A549 (cell line): Measurements from ENCODE around the gene TMEM19. TPM values are rescaled to one million over a fixed set of nuclear protein-coding genes. Genes with fewer than 3 reads are reported as not detected.
A peak's percentile ranks its signal among the peaks of the same experiment; 100 is the strongest.

Source experiments
- ATAC-seq, 2 experiments: fragments of 200-7000 bp in 1 of 2; fragments of >200 bp in 1 of 2; cut with Nextera tagmentation in 1 of 2; cut with Tn5 transposase in 1 of 2; 3 replicates each; pipeline versions ENCODE4 v1.8.0 to v1.9.1; 2018 to 2020; ENCODE audit warnings: mild to moderate bottlenecking in 1 of 2, moderate library complexity in 1 of 2
- CTCF ChIA-PET: fragments of 300-600 bp; sonication (Branson Sonifier 250); formaldehyde crosslinking; extraction: SDS; loops from one replicate; lab custom pipeline; 2021; ENCODE audit warnings: antibody characterized with exemption, inconsistent platforms; lab: Yijun Ruan, JAX
- POLR2A ChIA-PET: fragments of 350-600 bp; formaldehyde crosslinking; extraction: SDS; loops from one replicate; lab custom pipeline; 2021; ENCODE audit warnings: antibody characterized with exemption, inconsistent platforms; lab: Yijun Ruan, JAX
- DNase-seq, 2 experiments: peaks; one replicate each; pipeline versions ENCODE4 v3.0.0 to v3.0.0-alpha.2; 2011 to 2016; ENCODE audit warnings: low read depth in 1 of 2, low spot score in 1 of 2
- FAIRE-seq: peaks from 2 replicates; lab custom pipeline; 2011; peaks lifted over from hg19 to GRCh38; lab: Jason Lieb, UNC
- H3K27ac ChIP-seq, 2 experiments: fragments of >200 bp; sonication (Bioruptor Twin); formaldehyde crosslinking; 3 replicates each; pipeline ENCODE4 v1.5.1; 2016 to 2017
- H3K4me1 ChIP-seq: fragments of >200 bp; sonication (Bioruptor Twin); formaldehyde crosslinking; 3 replicates; pipeline ENCODE4 v1.6.1; 2016
- H3K4me2 ChIP-seq: fragments of >200 bp; sonication (Bioruptor Twin); formaldehyde crosslinking; 3 replicates; pipeline ENCODE4 v1.6.1; 2016
- H3K4me3 ChIP-seq: fragments of >200 bp; sonication (Bioruptor Twin); formaldehyde crosslinking; 3 replicates; pipeline ENCODE4 v1.5.1; 2016
- H3K9me3 ChIP-seq: fragments of >200 bp; sonication (Bioruptor Twin); formaldehyde crosslinking; 3 replicates; pipeline ENCODE4 v1.6.1; 2016
- CHD4 ChIP-seq: fragments of 200-600 bp; sonication (generic); IDR thresholded peaks from 2 replicates; pipeline ENCODE4 v1.6.1; 2016; ENCODE audit warnings: antibody characterized with exemption, mild to moderate bottlenecking, borderline replicate concordance
- EHF ChIP-seq: fragments of 250-450 bp; sonication (Bioruptor Pico); IDR thresholded peaks from 2 replicates; pipeline ENCODE4 v1.5.0; 2020; ENCODE audit warnings: mild to moderate bottlenecking
- EP300 ChIP-seq, 2 experiments: fragments of >200 bp; sonication (Bioruptor Twin); formaldehyde crosslinking; IDR thresholded peaks; 2 replicates in 1 of 2; 3 replicates in 1 of 2; pipeline ENCODE4 v1.6.1; 2016 to 2017
- FOSB ChIP-seq: fragments of 250-450 bp; sonication (Bioruptor Pico); IDR thresholded peaks from 2 replicates; pipeline ENCODE4 v1.5.0; 2020; ENCODE audit warnings: mild to moderate bottlenecking, moderate library complexity
- FOSL2 ChIP-seq, 2 experiments: fragments of 450-650 bp in 1 of 2; fragments of >200 bp in 1 of 2; sonication (Bioruptor Twin) in 1 of 2; formaldehyde crosslinking; IDR thresholded peaks; 2 replicates each; pipeline versions ENCODE4 v1.5.0 to v1.6.1; 2016 to 2020; ENCODE audit warnings: mild to moderate bottlenecking in 1 of 2, moderate library complexity in 1 of 2
- FOXS1 ChIP-seq: fragments of 250-450 bp; sonication (Bioruptor Pico); IDR thresholded peaks from 2 replicates; pipeline ENCODE4 v1.5.0; 2020; ENCODE audit warnings: mild to moderate bottlenecking, moderate library complexity
- HEYL ChIP-seq: fragments of 250-450 bp; sonication (Bioruptor Pico); IDR thresholded peaks from 2 replicates; pipeline ENCODE4 v1.8.0; 2021; ENCODE audit warnings: mild to moderate bottlenecking, moderate library complexity
- HOXB13 ChIP-seq: fragments of 250-450 bp; sonication (Bioruptor Pico); IDR thresholded peaks from 2 replicates; pipeline ENCODE4 v1.5.0; 2020; ENCODE audit warnings: low read depth, mild to moderate bottlenecking, moderate library complexity
- JUN ChIP-seq, 2 experiments: fragments of >200 bp; sonication (Bioruptor Twin); formaldehyde crosslinking; IDR thresholded peaks; 2 replicates in 1 of 2; 3 replicates in 1 of 2; pipeline ENCODE4 v1.6.1; 2016 to 2017
- KDM1A ChIP-seq: fragments of 200-600 bp; sonication (generic); IDR thresholded peaks from 2 replicates; pipeline ENCODE4 v1.6.1; 2016; ENCODE audit warnings: low read depth, mild to moderate bottlenecking
- NFE2L2 ChIP-seq: fragments of 150-350 bp; conservative IDR thresholded peaks from 2 replicates; pipeline ENCODE4 v1.6.1; 2014; ENCODE audit warnings: low read length
- NPAS2 ChIP-seq: fragments of 250-450 bp; sonication (Bioruptor Pico); IDR thresholded peaks from 2 replicates; pipeline ENCODE4 v1.8.0; 2022; ENCODE audit warnings: mild to moderate bottlenecking, moderate library complexity, borderline replicate concordance
- PHF8 ChIP-seq: fragments of 200-600 bp; sonication (generic); IDR thresholded peaks from 2 replicates; pipeline ENCODE4 v1.6.1; 2016; ENCODE audit warnings: low read depth, mild to moderate bottlenecking, antibody characterized with exemption, moderate library complexity, borderline replicate concordance
- POLR2AphosphoS2 ChIP-seq: conservative IDR thresholded peaks from 2 replicates; pipeline ENCODE4 v1.6.1; 2012; ENCODE audit warnings: low read length, improper control_type of control experiment, inconsistent platforms
- TP53 ChIP-seq: fragments of 250-450 bp; sonication (Bioruptor Pico); IDR thresholded peaks from 2 replicates; pipeline ENCODE4 v1.5.0; 2021; ENCODE audit warnings: mild to moderate bottlenecking, moderate library complexity
- ZNF302 ChIP-seq: fragments of 250-450 bp; sonication (Bioruptor Pico); IDR thresholded peaks from 2 replicates; pipeline ENCODE4 v1.9.0; 2021; ENCODE audit warnings: inconsistent platforms, mild to moderate bottlenecking, moderate library complexity
- WGBS: methylation state at CpG from one replicate; pipeline ENCODE4 v1.1.6; 2017; ENCODE audit errors: missing lambda C conversion rate; 5-methylcytosine and 5-hydroxymethylcytosine counted together
- polyA plus RNA-seq, 4 experiments: library from polyadenylated mRNA; depleted of rRNA in 3 of 4; stranded (reverse); fragments of >200 nt; fragmentation: RNase III in 1 of 4; extraction: RNeasy Plus Mini Kit Qiagen cat#74134 plus additional on column Dnase treatment in 1 of 4; gene quantifications; 2 replicates in 3 of 4; 3 replicates in 1 of 4; pipeline ENCODE4 v1.2.3, GENCODE V29; 2011 to 2017
- TF ChIP-seq, protein P1 (sequence below): fragments of >200 bp; sonication (Bioruptor Twin); formaldehyde crosslinking; IDR thresholded peaks from 3 replicates; pipeline ENCODE4 v1.5.1; 2016
- TF ChIP-seq, protein P2 (sequence below): IDR thresholded peaks from 2 replicates; pipeline ENCODE4 v1.6.1; 2012

Gene TMEM19
- polyA plus RNA-seq, 2 of the 4 experiments (the other 2 are of a cell fraction): 43.2 to 78.8 TPM

DNA sequence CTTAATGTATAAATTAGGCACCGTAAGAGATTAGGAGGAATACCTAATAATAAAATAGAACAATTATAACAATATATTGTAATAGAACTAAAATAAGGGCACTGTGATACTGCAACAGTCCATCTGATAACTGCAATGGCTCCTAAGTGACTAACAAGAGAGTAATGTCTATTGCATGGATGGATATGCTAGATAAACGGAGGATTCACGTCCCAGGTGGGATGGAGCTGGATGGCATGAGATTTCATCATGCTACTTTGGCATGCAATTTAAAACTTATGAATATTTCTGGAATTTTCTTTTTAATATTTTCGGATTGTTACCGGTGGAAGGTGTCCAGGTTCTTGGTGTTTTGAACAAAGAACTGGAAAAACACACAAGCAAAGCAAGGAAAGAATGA is 2.2 kb upstream of the TMEM19 start (continued):
- TF ChIP-seq, protein P1, sequence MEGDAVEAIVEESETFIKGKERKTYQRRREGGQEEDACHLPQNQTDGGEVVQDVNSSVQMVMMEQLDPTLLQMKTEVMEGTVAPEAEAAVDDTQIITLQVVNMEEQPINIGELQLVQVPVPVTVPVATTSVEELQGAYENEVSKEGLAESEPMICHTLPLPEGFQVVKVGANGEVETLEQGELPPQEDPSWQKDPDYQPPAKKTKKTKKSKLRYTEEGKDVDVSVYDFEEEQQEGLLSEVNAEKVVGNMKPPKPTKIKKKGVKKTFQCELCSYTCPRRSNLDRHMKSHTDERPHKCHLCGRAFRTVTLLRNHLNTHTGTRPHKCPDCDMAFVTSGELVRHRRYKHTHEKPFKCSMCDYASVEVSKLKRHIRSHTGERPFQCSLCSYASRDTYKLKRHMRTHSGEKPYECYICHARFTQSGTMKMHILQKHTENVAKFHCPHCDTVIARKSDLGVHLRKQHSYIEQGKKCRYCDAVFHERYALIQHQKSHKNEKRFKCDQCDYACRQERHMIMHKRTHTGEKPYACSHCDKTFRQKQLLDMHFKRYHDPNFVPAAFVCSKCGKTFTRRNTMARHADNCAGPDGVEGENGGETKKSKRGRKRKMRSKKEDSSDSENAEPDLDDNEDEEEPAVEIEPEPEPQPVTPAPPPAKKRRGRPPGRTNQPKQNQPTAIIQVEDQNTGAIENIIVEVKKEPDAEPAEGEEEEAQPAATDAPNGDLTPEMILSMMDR: no peak
- TF ChIP-seq HOXB13 (CRISPR knock-in tag) (no peak), HEYL (CRISPR knock-in tag) (no peak), NPAS2 (CRISPR knock-in tag) (no peak), PHF8 (no peak)
- TF ChIP-seq, all 56 proteins: peak for 0

DNA sequence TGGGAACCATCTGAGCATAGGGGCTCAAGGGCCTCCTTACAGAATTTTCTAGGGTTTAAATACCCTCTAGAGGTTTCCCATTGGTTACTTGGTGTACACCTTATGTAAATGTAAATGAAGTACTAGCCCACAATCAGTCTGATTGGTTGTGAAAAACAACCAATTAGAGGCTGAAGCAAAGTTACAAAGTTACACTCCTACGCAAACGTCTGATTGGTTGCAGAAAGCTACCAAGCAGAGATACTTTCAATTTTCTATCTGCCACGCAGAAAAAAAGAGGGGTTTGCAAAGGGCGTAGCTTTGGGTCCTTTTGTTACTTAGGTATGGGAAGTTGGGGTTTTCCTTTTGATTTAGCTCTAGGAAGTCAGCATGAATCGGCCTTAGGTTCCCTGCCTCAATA is 1.8 kb upstream of the TMEM19 start:
- ATAC-seq: no peak
- TF ChIP-seq JUN (IDR thresholded peaks at IDR 0.05) (no peak), EP300 (IDR thresholded peaks at IDR 0.05) (no peak), FOXS1 (CRISPR knock-in tag) (no peak), FOSL2 (IDR thresholded peaks at IDR 0.05) (no peak), FOSL2 (CRISPR knock-in tag; IDR thresholded peaks at IDR 0.05) (no peak), TP53 (CRISPR knock-in tag) (no peak), EHF (CRISPR knock-in tag) (no peak), NFE2L2 (no peak), NPAS2 (CRISPR knock-in tag) (no peak), FOSB (CRISPR knock-in tag) (no peak), POLR2AphosphoS2 (no peak)
- TF ChIP-seq, protein P2, sequence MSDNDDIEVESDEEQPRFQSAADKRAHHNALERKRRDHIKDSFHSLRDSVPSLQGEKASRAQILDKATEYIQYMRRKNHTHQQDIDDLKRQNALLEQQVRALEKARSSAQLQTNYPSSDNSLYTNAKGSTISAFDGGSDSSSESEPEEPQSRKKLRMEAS: no peak
- ChIA-PET POLR2A (interaction anchor here (0.6 to 4.4 kb wide), 2 partner anchors 20 to 70 kb away, joined by 3 to 87 read pairs; partner anchors contain the start of genes RAB21, THAP2 and ZFC3H1), CTCF (interaction anchor here (1.0 to 6.0 kb wide), 4 partner anchors 13 to 64 kb away, joined by 4 to 93 read pairs (median 24); partner anchors contain the start of genes THAP2 and ZFC3H1)
- H3K9me3 ChIP-seq: no peaks in the 10 kb centered on the region
- peaks cover 29% of the 10 kb centered on the region; the same call in 2 of the 3 replicates for H3K4me1 ChIP-seq
- H3K4me3 ChIP-seq: no peak overlapping the region
- 84% methylated on average over 5 of the region's 5 CpGs for WGBS
- no peak for FAIRE-seq
- H3K4me2 ChIP-seq: no peak overlapping the region; the same call in 2 of the 3 replicates
- H3K27ac ChIP-seq: peak overlapping the region in 1 of 2 experiments; percentile 3; a peak in 1 of 6 replicates
- peak in 1 of 2 experiments; percentile 52 for DNase-seq

DNA sequence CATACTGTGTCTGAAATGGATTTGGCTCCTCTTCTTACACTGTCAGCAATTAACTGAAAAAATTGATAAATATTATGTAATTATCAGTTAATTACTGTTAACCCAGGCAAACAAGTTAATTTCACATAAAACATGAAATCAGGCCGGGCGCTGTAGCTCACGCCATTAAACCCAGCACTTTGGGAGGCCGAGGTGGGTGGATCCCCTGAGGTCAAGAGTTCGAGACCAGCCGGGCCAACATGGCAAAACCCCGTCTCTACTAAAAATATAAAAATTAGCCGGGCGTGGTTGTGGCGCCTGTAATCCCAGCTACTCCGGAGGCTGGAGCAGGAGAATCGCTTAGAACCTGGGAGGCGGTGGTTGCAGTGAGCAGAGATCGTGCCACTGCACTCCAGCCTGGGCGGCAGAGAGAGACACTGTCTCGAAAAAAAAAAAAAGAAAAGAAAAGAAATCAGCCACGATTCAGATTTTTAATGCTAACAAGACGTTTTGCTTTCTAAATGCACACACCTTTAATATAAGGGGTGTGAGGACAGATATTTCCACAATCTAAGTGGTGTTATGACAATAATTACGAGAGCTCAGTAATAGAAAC is 473 bp upstream of the TMEM19 start:
- Histone ChIP-seq H3K4me3 (peak overlapping the region; percentile 58), H3K27ac (peak overlapping the region; percentile 87 to 96), H3K4me1 (peaks cover 29% of the 10 kb centered on the region; the same call in 2 of the 3 replicates), H3K4me2 (peak overlapping the region; percentile 70), H3K9me3 (no peaks in the 10 kb centered on the region)
- ChIA-PET CTCF (interaction anchor here (0.7 to 6.0 kb wide), 16 partner anchors 8 to 269 kb away, joined by 3 to 93 read pairs (median 6); partner anchors contain the start of genes THAP2 and ZFC3H1), POLR2A (interaction anchor here (0.6 to 4.4 kb wide), 13 partner anchors 13 to 161 kb away, joined by 3 to 87 read pairs (median 4); partner anchors contain the start of genes RAB21, THAP2 and ZFC3H1)
- FAIRE-seq: no peak
- no peak for TF ChIP-seq EHF (CRISPR knock-in tag)
- TF ChIP-seq ZNF302 (CRISPR knock-in tag): no peak
- peak; percentile 20; the same call in 1 of the 2 replicates for TF ChIP-seq KDM1A
- peak; percentile 76; the same call in 1 of the 2 replicates for TF ChIP-seq CHD4
- DNase-seq: peak in 1 of 2 experiments; percentile 22
- 1% methylated on average over 19 of the region's 19 CpGs for WGBS
- peak in 1 of 2 experiments; percentile 9; a peak in 3 of 6 replicates for ATAC-seq
